WTC11 (cell line): ENCODE measurements around the gene SSC5D. TPM values are rescaled to one million over a fixed set of nuclear protein-coding genes. Genes with fewer than 3 reads are reported as not detected.

Experiments
- ATAC-seq: fragments of 200-7000 bp; cut with Tn5 transposase; 2 replicates; pipeline ENCODE4 v1.10.0; 2021; ENCODE audit warnings: mild to moderate bottlenecking, moderate library complexity
- CTCF ChIA-PET: fragments of 300-600 bp; sonication (Branson Sonifier 250); formaldehyde crosslinking; loops from one replicate; lab custom pipeline; 2021; ENCODE audit warnings: antibody characterized with exemption; lab: Charles Lee
- POLR2A ChIA-PET: fragments of 350-600 bp; sonication (Branson Sonifier 250); formaldehyde crosslinking; loops from one replicate; lab custom pipeline; 2021; ENCODE audit warnings: antibody characterized with exemption; lab: Charles Lee
- DNase-seq: peaks from one replicate; pipeline ENCODE4 v3.0.0; 2021; ENCODE audit warnings: low spot score
- H3K27ac Mint-ChIP-seq: 2 replicates; pipeline ENCODE4 v1.8.0; 2021; ENCODE audit warnings: mixed read lengths
- H3K27me3 Mint-ChIP-seq: 2 replicates; pipeline ENCODE4 v1.8.0; 2021; ENCODE audit warnings: low read depth, mild to moderate bottlenecking, moderate library complexity, mixed read lengths
- H3K36me3 Mint-ChIP-seq: 2 replicates; pipeline ENCODE4 v1.8.0; 2021; ENCODE audit warnings: mixed read lengths
- H3K4me1 Mint-ChIP-seq: 2 replicates; pipeline ENCODE4 v1.8.0; 2022; ENCODE audit warnings: mixed read lengths
- H3K4me3 Mint-ChIP-seq: 2 replicates; pipeline ENCODE4 v1.8.0; 2021; ENCODE audit warnings: mild to moderate bottlenecking, moderate library complexity, mixed read lengths
- H3K9me3 Mint-ChIP-seq: 2 replicates; pipeline ENCODE4 v1.8.0; 2021; ENCODE audit warnings: mixed read lengths
- ELF4 ChIP-seq: sonication (generic); formaldehyde crosslinking; IDR thresholded peaks from 2 replicates; pipeline ENCODE4 v1.8.1; 2022; ENCODE audit warnings: low read depth, mild to moderate bottlenecking, moderate library complexity, missing genetic modification reagents
- ESRRA ChIP-seq: sonication (generic); formaldehyde crosslinking; IDR thresholded peaks from 2 replicates; pipeline ENCODE4 v1.8.1; 2022; ENCODE audit warnings: mild to moderate bottlenecking, missing genetic modification reagents, borderline replicate concordance
- FOXJ3 ChIP-seq: sonication (generic); formaldehyde crosslinking; IDR thresholded peaks from 2 replicates; pipeline ENCODE4 v1.9.0; 2021; ENCODE audit warnings: missing genetic modification reagents, mild to moderate bottlenecking, borderline replicate concordance
- FOXP1 ChIP-seq: sonication (generic); formaldehyde crosslinking; IDR thresholded peaks from 2 replicates; pipeline ENCODE4 v1.8.0; 2022; ENCODE audit warnings: missing genetic modification reagents, mild to moderate bottlenecking, moderate library complexity, borderline replicate concordance
- JAZF1 ChIP-seq: fragments of 250-450 bp; sonication (Bioruptor Pico); IDR thresholded peaks from 2 replicates; pipeline ENCODE4 v1.9.0; 2021; ENCODE audit warnings: moderate library complexity, mild to moderate bottlenecking, inconsistent platforms
- MYBL2 ChIP-seq: sonication (generic); formaldehyde crosslinking; IDR thresholded peaks from 2 replicates; pipeline ENCODE4 v1.8.1; 2023; ENCODE audit warnings: mild to moderate bottlenecking, moderate library complexity, missing genetic modification reagents
- NR1H2 ChIP-seq: sonication (generic); formaldehyde crosslinking; IDR thresholded peaks from 2 replicates; pipeline ENCODE4 v1.9.0; 2021; ENCODE audit warnings: mild to moderate bottlenecking, moderate library complexity, missing genetic modification reagents
- PRRX2 ChIP-seq: fragments of 250-450 bp; sonication (Bioruptor Pico); IDR thresholded peaks from 2 replicates; pipeline ENCODE4 v1.8.0; 2021; ENCODE audit warnings: mild to moderate bottlenecking
- TP53 ChIP-seq: sonication (generic); formaldehyde crosslinking; IDR thresholded peaks from 2 replicates; pipeline ENCODE4 v1.8.1; 2023; ENCODE audit warnings: mild to moderate bottlenecking, missing genetic modification reagents
- ZNF138 ChIP-seq: sonication (generic); formaldehyde crosslinking; conservative IDR thresholded peaks from 2 replicates; pipeline ENCODE4 v1.8.1; 2022; ENCODE audit warnings: mild to moderate bottlenecking, moderate library complexity, missing genetic modification reagents
- total RNA-seq: library from RNA; stranded (reverse); gene quantifications from 3 replicates; pipeline ENCODE4 v1.2.3, GENCODE V29; 2021
- TF ChIP-seq, protein P1 (sequence below): fragments of 250-450 bp; sonication (Bioruptor Pico); IDR thresholded peaks from 2 replicates; pipeline ENCODE4 v2.1.2; 2022; ENCODE audit warnings: mild to moderate bottlenecking, moderate library complexity
- TF ChIP-seq, protein P2 (sequence below): sonication (generic); formaldehyde crosslinking; IDR thresholded peaks from 2 replicates; pipeline ENCODE4 v1.8.0; 2022; ENCODE audit warnings: missing genetic modification reagents
- TF ChIP-seq, protein P3 (sequence below): sonication (generic); formaldehyde crosslinking; IDR thresholded peaks from 2 replicates; pipeline ENCODE4 v1.8.1; 2023; ENCODE audit warnings: mild to moderate bottlenecking, missing genetic modification reagents, moderate library complexity
- TF ChIP-seq, protein P4 (sequence below): sonication (generic); formaldehyde crosslinking; IDR thresholded peaks from 2 replicates; pipeline ENCODE4 v1.8.0; 2023; ENCODE audit warnings: missing genetic modification reagents, mild to moderate bottlenecking, borderline replicate concordance
- TF ChIP-seq, protein P5 (sequence below): sonication (generic); formaldehyde crosslinking; conservative IDR thresholded peaks from 2 replicates; pipeline ENCODE4 v1.8.1; 2022; ENCODE audit warnings: mild to moderate bottlenecking, missing genetic modification reagents
- TF ChIP-seq, protein P6 (sequence below): sonication (generic); formaldehyde crosslinking; IDR thresholded peaks from 2 replicates; pipeline ENCODE4 v1.8.1; 2022; ENCODE audit warnings: mild to moderate bottlenecking, missing genetic modification reagents, moderate library complexity, borderline replicate concordance

The SSC5D gene
- total RNA-seq, 1 experiment from 2014 or later, result 2.9 TPM

DNA sequence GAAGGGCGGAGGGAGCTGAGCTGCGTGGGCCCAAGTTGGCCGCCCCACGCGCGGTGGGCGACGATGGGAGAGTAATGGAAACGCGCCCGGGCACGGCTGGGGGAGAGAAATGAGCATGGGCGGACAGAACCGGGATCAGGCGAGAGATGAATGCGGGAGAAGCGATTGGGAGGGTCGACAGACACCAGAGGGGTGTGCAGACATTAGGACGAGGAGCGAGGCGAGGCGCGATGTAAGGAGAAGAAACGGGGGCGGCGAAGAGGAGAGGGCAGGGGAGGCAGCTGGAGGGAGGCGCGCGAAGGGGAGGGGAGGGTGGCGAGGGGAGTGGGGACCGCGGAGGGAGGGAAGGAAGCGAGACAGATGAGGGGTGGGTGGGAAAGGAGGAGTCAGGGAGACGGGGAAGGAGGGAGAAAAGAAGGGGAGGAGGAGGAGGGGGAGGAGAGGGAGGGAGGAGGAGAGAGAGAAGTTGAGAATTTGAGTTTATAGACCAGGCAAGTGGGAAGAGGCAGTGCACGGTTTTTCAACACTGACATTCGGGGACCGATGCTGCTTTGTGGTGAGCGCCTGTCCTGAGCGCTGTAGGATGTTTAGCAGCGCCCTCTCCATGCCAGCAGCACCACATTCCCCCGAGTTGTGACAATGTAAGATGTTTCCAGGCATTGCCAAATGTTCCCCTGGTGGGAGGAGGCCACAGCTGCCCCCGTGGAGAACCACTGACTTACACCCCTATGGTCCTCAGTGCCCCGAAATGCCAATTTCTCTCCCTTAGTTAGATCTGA is 45.0 kb upstream of the SSC5D start, which contains the start of gene SHISA7:
Gene SHISA7 (minus strand): TSS at position 256 of the 779 bp plus-strand sequence. CDS start 437 bp downstream, outside the sequence.
- no peak within 1 kb of the TSS for H3K27ac Mint-ChIP-seq
- CTCF ChIA-PET, result interaction anchor here (0.6 to 1.5 kb wide), 3 partner anchors 24 to 36 kb away, joined by 4 read pairs; no protein-coding TSS in a partner anchor
- peak within 1 kb of the TSS; percentile 68 for H3K4me3 Mint-ChIP-seq
- no peaks in the 10 kb centered on the region for H3K36me3 Mint-ChIP-seq
- H3K27me3 Mint-ChIP-seq, result no peaks in the 10 kb centered on the region; the same call in 1 of the 2 replicates
- no peaks in the 10 kb centered on the region for H3K9me3 Mint-ChIP-seq
- TF ChIP-seq JAZF1 (CRISPR knock-in tag), result no peak
- TF ChIP-seq TP53 (CRISPR knock-in tag), result no peak
- TF ChIP-seq, protein P1, sequence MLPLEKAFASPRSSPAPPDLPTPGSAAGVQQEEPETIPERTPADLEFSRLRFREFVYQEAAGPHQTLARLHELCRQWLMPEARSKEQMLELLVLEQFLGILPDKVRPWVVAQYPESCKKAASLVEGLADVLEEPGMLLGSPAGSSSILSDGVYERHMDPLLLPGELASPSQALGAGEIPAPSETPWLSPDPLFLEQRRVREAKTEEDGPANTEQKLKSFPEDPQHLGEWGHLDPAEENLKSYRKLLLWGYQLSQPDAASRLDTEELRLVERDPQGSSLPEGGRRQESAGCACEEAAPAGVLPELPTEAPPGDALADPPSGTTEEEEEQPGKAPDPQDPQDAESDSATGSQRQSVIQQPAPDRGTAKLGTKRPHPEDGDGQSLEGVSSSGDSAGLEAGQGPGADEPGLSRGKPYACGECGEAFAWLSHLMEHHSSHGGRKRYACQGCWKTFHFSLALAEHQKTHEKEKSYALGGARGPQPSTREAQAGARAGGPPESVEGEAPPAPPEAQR, result no peak
- TF ChIP-seq, protein P2, sequence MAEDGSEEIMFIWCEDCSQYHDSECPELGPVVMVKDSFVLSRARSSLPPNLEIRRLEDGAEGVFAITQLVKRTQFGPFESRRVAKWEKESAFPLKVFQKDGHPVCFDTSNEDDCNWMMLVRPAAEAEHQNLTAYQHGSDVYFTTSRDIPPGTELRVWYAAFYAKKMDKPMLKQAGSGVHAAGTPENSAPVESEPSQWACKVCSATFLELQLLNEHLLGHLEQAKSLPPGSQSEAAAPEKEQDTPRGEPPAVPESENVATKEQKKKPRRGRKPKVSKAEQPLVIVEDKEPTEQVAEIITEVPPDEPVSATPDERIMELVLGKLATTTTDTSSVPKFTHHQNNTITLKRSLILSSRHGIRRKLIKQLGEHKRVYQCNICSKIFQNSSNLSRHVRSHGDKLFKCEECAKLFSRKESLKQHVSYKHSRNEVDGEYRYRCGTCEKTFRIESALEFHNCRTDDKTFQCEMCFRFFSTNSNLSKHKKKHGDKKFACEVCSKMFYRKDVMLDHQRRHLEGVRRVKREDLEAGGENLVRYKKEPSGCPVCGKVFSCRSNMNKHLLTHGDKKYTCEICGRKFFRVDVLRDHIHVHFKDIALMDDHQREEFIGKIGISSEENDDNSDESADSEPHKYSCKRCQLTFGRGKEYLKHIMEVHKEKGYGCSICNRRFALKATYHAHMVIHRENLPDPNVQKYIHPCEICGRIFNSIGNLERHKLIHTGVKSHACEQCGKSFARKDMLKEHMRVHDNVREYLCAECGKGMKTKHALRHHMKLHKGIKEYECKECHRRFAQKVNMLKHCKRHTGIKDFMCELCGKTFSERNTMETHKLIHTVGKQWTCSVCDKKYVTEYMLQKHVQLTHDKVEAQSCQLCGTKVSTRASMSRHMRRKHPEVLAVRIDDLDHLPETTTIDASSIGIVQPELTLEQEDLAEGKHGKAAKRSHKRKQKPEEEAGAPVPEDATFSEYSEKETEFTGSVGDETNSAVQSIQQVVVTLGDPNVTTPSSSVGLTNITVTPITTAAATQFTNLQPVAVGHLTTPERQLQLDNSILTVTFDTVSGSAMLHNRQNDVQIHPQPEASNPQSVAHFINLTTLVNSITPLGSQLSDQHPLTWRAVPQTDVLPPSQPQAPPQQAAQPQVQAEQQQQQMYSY, result no peak
- no peak for TF ChIP-seq ESRRA
- TF ChIP-seq ZNF138 (CRISPR knock-in tag), result no peak
- no peak for TF ChIP-seq FOXJ3
- no peak for TF ChIP-seq MYBL2
- TF ChIP-seq ELF4 (CRISPR knock-in tag), result no peak
- TF ChIP-seq, protein P3, sequence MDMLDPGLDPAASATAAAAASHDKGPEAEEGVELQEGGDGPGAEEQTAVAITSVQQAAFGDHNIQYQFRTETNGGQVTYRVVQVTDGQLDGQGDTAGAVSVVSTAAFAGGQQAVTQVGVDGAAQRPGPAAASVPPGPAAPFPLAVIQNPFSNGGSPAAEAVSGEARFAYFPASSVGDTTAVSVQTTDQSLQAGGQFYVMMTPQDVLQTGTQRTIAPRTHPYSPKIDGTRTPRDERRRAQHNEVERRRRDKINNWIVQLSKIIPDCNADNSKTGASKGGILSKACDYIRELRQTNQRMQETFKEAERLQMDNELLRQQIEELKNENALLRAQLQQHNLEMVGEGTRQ (CRISPR knock-in tag), result no peak
- TF ChIP-seq, protein P4, sequence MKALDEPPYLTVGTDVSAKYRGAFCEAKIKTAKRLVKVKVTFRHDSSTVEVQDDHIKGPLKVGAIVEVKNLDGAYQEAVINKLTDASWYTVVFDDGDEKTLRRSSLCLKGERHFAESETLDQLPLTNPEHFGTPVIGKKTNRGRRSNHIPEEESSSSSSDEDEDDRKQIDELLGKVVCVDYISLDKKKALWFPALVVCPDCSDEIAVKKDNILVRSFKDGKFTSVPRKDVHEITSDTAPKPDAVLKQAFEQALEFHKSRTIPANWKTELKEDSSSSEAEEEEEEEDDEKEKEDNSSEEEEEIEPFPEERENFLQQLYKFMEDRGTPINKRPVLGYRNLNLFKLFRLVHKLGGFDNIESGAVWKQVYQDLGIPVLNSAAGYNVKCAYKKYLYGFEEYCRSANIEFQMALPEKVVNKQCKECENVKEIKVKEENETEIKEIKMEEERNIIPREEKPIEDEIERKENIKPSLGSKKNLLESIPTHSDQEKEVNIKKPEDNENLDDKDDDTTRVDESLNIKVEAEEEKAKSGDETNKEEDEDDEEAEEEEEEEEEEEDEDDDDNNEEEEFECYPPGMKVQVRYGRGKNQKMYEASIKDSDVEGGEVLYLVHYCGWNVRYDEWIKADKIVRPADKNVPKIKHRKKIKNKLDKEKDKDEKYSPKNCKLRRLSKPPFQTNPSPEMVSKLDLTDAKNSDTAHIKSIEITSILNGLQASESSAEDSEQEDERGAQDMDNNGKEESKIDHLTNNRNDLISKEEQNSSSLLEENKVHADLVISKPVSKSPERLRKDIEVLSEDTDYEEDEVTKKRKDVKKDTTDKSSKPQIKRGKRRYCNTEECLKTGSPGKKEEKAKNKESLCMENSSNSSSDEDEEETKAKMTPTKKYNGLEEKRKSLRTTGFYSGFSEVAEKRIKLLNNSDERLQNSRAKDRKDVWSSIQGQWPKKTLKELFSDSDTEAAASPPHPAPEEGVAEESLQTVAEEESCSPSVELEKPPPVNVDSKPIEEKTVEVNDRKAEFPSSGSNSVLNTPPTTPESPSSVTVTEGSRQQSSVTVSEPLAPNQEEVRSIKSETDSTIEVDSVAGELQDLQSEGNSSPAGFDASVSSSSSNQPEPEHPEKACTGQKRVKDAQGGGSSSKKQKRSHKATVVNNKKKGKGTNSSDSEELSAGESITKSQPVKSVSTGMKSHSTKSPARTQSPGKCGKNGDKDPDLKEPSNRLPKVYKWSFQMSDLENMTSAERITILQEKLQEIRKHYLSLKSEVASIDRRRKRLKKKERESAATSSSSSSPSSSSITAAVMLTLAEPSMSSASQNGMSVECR, result no peak
- no peak for TF ChIP-seq NR1H2 (CRISPR knock-in tag)
- TF ChIP-seq, protein P5, sequence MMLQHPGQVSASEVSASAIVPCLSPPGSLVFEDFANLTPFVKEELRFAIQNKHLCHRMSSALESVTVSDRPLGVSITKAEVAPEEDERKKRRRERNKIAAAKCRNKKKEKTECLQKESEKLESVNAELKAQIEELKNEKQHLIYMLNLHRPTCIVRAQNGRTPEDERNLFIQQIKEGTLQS, result no peak
- TF ChIP-seq PRRX2 (CRISPR knock-in tag), result no peak
- TF ChIP-seq FOXP1 (CRISPR knock-in tag), result no peak
- TF ChIP-seq, protein P6, sequence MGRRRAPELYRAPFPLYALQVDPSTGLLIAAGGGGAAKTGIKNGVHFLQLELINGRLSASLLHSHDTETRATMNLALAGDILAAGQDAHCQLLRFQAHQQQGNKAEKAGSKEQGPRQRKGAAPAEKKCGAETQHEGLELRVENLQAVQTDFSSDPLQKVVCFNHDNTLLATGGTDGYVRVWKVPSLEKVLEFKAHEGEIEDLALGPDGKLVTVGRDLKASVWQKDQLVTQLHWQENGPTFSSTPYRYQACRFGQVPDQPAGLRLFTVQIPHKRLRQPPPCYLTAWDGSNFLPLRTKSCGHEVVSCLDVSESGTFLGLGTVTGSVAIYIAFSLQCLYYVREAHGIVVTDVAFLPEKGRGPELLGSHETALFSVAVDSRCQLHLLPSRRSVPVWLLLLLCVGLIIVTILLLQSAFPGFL (CRISPR knock-in tag), result no peak
- POLR2A ChIA-PET, result no interaction called here
- ATAC-seq, result no peak
- no peak for DNase-seq
- peaks cover 23% of the 10 kb centered on the region for H3K4me1 Mint-ChIP-seq
